Endothelial cell of umbilical vein (primary cell): Measurements from ENCODE around the gene TTC22. TPM values are rescaled to one million over a fixed set of nuclear protein-coding genes. Genes with fewer than 3 reads are reported as not detected.

Experiments
- BruUV-seq: library from RNA; stranded (reverse); fragments of 400-500 nt; replicated peaks from 2 replicates; lab custom pipeline; 2021; lab: Mats Ljungman, UMichigan
- CTCF ChIA-PET: fragments of 300-600, 350-600 bp; sonication (Branson Sonifier 250); formaldehyde crosslinking; loops from one replicate; lab custom pipeline; 2021; ENCODE audit warnings: antibody characterized with exemption, inconsistent platforms; lab: Charles Lee
- POLR2A ChIA-PET: fragments of 300-600, 350-600 bp; sonication (Branson Sonifier 250); formaldehyde crosslinking; loops from one replicate; lab custom pipeline; 2021; ENCODE audit warnings: antibody characterized with exemption, inconsistent platforms; lab: Charles Lee
- DNase-seq: peaks from one replicate; pipeline ENCODE4 v3.0.0-alpha.2; 2011; ENCODE audit warnings: low read depth, low spot score
- FAIRE-seq: peaks from 2 replicates; lab custom pipeline; 2011; peaks lifted over from hg19 to GRCh38; lab: Jason Lieb, UNC
- H2AFZ ChIP-seq: 2 replicates; pipeline ENCODE4 v1.6.0; 2012; ENCODE audit warnings: low read depth, low read length, control low read depth, inconsistent platforms
- H3K27ac ChIP-seq: 2 replicates; pipeline ENCODE4 v1.5.1; 2011; ENCODE audit warnings: low read depth, mild to moderate bottlenecking, control low read depth, low read length, moderate library complexity; ENCODE audit not compliant: insufficient read depth
- H3K27me3 ChIP-seq, 2 experiments: 2 replicates each; pipeline versions ENCODE4 v1.6.0 to v1.6.1; 2011; ENCODE audit warnings: low read length in 2 of 2, mixed read lengths in 1 of 2; ENCODE audit not compliant: control insufficient read depth in 2 of 2, insufficient read depth in 2 of 2
- H3K36me3 ChIP-seq, 2 experiments: 2 replicates in 1 of 2; 3 replicates in 1 of 2; pipeline ENCODE4 v1.5.1; 2011; ENCODE audit warnings: low read length in 2 of 2, mild to moderate bottlenecking in 1 of 2, moderate library complexity in 1 of 2; ENCODE audit not compliant: control insufficient read depth in 2 of 2, insufficient read depth in 2 of 2; ENCODE audit errors: extremely low read depth in 1 of 2
- H3K4me1 ChIP-seq: 3 replicates; pipeline ENCODE4 v1.5.1; 2011; ENCODE audit warnings: mild to moderate bottlenecking, low read length; ENCODE audit not compliant: control insufficient read depth, insufficient read depth; ENCODE audit errors: extremely low read depth
- H3K4me2 ChIP-seq: 2 replicates; pipeline ENCODE4 v1.6.1; 2011; ENCODE audit warnings: low read length, control low read depth, mixed read lengths; ENCODE audit not compliant: insufficient read depth
- H3K4me3 ChIP-seq, 3 experiments: fragments of 200-600 bp in 1 of 3; sonication (generic), shearing (Covaris generic) in 1 of 3; replicated peaks in 1 of 3; 2 replicates each; pipeline ENCODE4 v1.5.1; 2011 to 2016; ENCODE audit warnings: control low read depth in 3 of 3, low read length in 3 of 3, mild to moderate bottlenecking in 2 of 3, inconsistent platforms in 1 of 3, low read depth in 1 of 3, moderate library complexity in 1 of 3; ENCODE audit not compliant: insufficient read depth in 1 of 3
- H3K79me2 ChIP-seq: 2 replicates; pipeline ENCODE4 v1.6.0; 2012; ENCODE audit warnings: low read length, inconsistent platforms; ENCODE audit not compliant: control insufficient read depth, insufficient read depth
- H3K9ac ChIP-seq: replicated peaks from 2 replicates; pipeline ENCODE3; 2011; ENCODE audit warnings: low read length, control low read depth; ENCODE audit not compliant: insufficient read depth; ENCODE audit errors: extremely low read depth
- H3K9me1 ChIP-seq: replicated peaks from 3 replicates; pipeline ENCODE4 v1.6.0; 2011; ENCODE audit warnings: mild to moderate bottlenecking, low read length; ENCODE audit not compliant: control insufficient read depth, insufficient read depth; ENCODE audit errors: extremely low read depth
- H3K9me3 ChIP-seq: replicated peaks from 2 replicates; pipeline ENCODE4 v1.5.1; 2012; ENCODE audit warnings: low read length, inconsistent platforms; ENCODE audit not compliant: control insufficient read depth, insufficient read depth
- H4K20me1 ChIP-seq: replicated peaks from 2 replicates; pipeline ENCODE3; 2011; ENCODE audit warnings: mild to moderate bottlenecking, low read length; ENCODE audit not compliant: control insufficient read depth, insufficient read depth; ENCODE audit errors: extremely low read depth
- EZH2 ChIP-seq: IDR thresholded peaks from 2 replicates; pipeline ENCODE4 v1.6.1; 2012; ENCODE audit warnings: borderline replicate concordance, low read depth, mild to moderate bottlenecking, moderate library complexity, low read length, inconsistent platforms; ENCODE audit not compliant: severe bottlenecking
- FOS ChIP-seq: IDR thresholded peaks from 2 replicates; pipeline ENCODE4 v1.6.1; 2011; ENCODE audit warnings: mild to moderate bottlenecking, low read length, moderate library complexity, borderline replicate concordance; ENCODE audit not compliant: insufficient read depth
- GATA2 ChIP-seq: IDR thresholded peaks from 2 replicates; pipeline ENCODE4 v1.7.0; 2011; ENCODE audit warnings: low read depth, mild to moderate bottlenecking, moderate library complexity, mixed read lengths, low read length; ENCODE audit not compliant: insufficient read length, insufficient read depth
- JUN ChIP-seq: IDR thresholded peaks from 2 replicates; pipeline ENCODE4 v1.6.1; 2011; ENCODE audit warnings: borderline replicate concordance, low read depth; ENCODE audit not compliant: insufficient read length, insufficient read depth
- MYC ChIP-seq: IDR thresholded peaks from one replicate; pipeline ENCODE4 v1.6.1; 2011; ENCODE audit warnings: mild to moderate bottlenecking, low read depth, low read length
- POLR2A ChIP-seq: IDR thresholded peaks from 2 replicates; pipeline ENCODE4 v1.6.1; 2012; ENCODE audit warnings: low read depth, mild to moderate bottlenecking, control low read depth, low read length
- POLR2AphosphoS5 ChIP-seq: IDR thresholded peaks from 2 replicates; pipeline ENCODE4 v1.6.1; 2012; ENCODE audit warnings: low read depth, mild to moderate bottlenecking, control low read depth, low read length, moderate library complexity; ENCODE audit not compliant: insufficient read depth
- dilution Hi-C: fragments of 300-500 bp; cut with MboI; formaldehyde crosslinking; loops from one replicate; pipeline ENCODE4 v1.15.0; 2019; ENCODE audit warnings: low sequenced_read_pairs; ENCODE audit not compliant: extremely low pct_ligation_motif_present
- intact Hi-C: fragments of 100-400 bp; cut with micrococcal nuclease; formaldehyde crosslinking; loops from one replicate; pipeline ENCODE4 v1.10.0; 2022
- polyA plus RNA-seq, 4 experiments: library from polyadenylated mRNA; depleted of rRNA in 3 of 4; stranded (reverse) in 3 of 4; unstranded in 1 of 4; fragments of >200 nt; gene quantifications; 2 replicates each; pipeline versions ENCODE4 v1.2.1 to v1.2.3, GENCODE V29; 2011 to 2012; ENCODE audit warnings: missing spikeins in 1 of 4
- total RNA-seq: library from RNA; stranded (reverse); gene quantifications from 2 replicates; pipeline ENCODE4 v1.2.3, GENCODE V29; 2021
- TF ChIP-seq, protein P1 (sequence below): IDR thresholded peaks from 2 replicates; pipeline ENCODE4 v1.6.1; 2011; ENCODE audit not compliant: insufficient read depth, insufficient read length
- TF ChIP-seq, protein P2 (sequence below), 2 donors: IDR thresholded peaks; 1 replicate in 1 of 2; 2 replicates in 1 of 2; pipeline ENCODE4 v1.5.1; 2011; ENCODE audit warnings: low read length in 2 of 2, mild to moderate bottlenecking in 2 of 2, moderate library complexity in 2 of 2, control low read depth in 1 of 2, inconsistent platforms in 1 of 2, low read depth in 1 of 2; ENCODE audit not compliant: insufficient read depth in 1 of 2; ENCODE audit errors: extremely low read depth in 1 of 2

Gene TTC22
- total and polyA plus RNA-seq, 2 donors (not counting 3 experiments of a cell fraction or from before 2014, with no cell fraction given), result not detected

DNA sequence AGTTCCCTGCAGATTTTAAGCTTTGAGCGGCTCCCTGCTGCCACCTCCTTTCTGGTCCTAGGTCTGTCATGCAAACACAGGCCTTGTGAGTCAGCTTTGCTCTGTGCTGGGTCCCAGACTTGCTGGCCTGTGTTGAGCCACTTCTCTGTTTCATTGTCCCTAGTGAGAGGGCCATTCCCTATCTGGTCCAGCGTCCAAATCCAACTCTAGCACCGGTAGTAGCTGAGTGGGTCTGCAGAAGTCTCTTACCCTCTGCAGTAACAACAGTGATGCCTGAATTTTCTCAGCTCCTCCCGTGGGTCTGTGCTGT lies 5.8 kb downstream of the TTC22 start:
- no peak overlapping the region for H3K9ac ChIP-seq
- no peaks in the 10 kb centered on the region for H3K9me1 ChIP-seq
- no peak overlapping the region for H3K4me3 ChIP-seq
- no peak overlapping the region for H3K27ac ChIP-seq
- DNase-seq (no peak), FAIRE-seq (no peak)
- H3K4me2 ChIP-seq, result no peak overlapping the region
- intact Hi-C loops (no loop called here), dilution Hi-C loops (no loop called here)
- no peaks in the 10 kb centered on the region for H3K9me3 ChIP-seq
- H3K4me1 ChIP-seq, result no peaks in the 10 kb centered on the region
- ChIA-PET POLR2A (no interaction called here), CTCF (interaction anchor here (1.0 to 1.5 kb wide), 2 partner anchors 11 to 15 kb away, joined by 3 read pairs; no protein-coding TSS in a partner anchor)
- no peak overlapping the region for H2AFZ ChIP-seq
- peaks cover 14% of the 10 kb centered on the region in 2 experiments for H3K27me3 ChIP-seq
- no peak for TF ChIP-seq EZH2
- TF ChIP-seq GATA2, result no peak
- TF ChIP-seq POLR2AphosphoS5, result no peak
- TF ChIP-seq MYC, result no peak
- no peak for TF ChIP-seq FOS
- no peak for TF ChIP-seq POLR2A
- TF ChIP-seq JUN, result no peak
- TF ChIP-seq, protein P1, sequence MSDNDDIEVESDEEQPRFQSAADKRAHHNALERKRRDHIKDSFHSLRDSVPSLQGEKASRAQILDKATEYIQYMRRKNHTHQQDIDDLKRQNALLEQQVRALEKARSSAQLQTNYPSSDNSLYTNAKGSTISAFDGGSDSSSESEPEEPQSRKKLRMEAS, result no peak
- TF ChIP-seq, protein P2, sequence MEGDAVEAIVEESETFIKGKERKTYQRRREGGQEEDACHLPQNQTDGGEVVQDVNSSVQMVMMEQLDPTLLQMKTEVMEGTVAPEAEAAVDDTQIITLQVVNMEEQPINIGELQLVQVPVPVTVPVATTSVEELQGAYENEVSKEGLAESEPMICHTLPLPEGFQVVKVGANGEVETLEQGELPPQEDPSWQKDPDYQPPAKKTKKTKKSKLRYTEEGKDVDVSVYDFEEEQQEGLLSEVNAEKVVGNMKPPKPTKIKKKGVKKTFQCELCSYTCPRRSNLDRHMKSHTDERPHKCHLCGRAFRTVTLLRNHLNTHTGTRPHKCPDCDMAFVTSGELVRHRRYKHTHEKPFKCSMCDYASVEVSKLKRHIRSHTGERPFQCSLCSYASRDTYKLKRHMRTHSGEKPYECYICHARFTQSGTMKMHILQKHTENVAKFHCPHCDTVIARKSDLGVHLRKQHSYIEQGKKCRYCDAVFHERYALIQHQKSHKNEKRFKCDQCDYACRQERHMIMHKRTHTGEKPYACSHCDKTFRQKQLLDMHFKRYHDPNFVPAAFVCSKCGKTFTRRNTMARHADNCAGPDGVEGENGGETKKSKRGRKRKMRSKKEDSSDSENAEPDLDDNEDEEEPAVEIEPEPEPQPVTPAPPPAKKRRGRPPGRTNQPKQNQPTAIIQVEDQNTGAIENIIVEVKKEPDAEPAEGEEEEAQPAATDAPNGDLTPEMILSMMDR (IDR thresholded peaks at IDR 0.05; ENCODE audit: extremely low read depth in 1 of 2, insufficient read depth in 1 of 2, low read depth in 1 of 2, low read length in 2 of 2), result no peak
- no TSS peak for BruUV-seq
- no peaks in the 10 kb centered on the region for H3K79me2 ChIP-seq
- no peaks in the 10 kb centered on the region for H3K36me3 ChIP-seq
- no peaks in the 10 kb centered on the region for H4K20me1 ChIP-seq
